ENCODE data around the gene TMEM132E. TPM values are rescaled to one million over a fixed set of nuclear protein-coding genes. Genes with fewer than 3 reads are reported as not detected.

Gene TMEM132E
- total and polyA plus RNA-seq, 12 donors: 0.07 to 1.1 (median 0.23) TPM; not detected in 1

DNA sequence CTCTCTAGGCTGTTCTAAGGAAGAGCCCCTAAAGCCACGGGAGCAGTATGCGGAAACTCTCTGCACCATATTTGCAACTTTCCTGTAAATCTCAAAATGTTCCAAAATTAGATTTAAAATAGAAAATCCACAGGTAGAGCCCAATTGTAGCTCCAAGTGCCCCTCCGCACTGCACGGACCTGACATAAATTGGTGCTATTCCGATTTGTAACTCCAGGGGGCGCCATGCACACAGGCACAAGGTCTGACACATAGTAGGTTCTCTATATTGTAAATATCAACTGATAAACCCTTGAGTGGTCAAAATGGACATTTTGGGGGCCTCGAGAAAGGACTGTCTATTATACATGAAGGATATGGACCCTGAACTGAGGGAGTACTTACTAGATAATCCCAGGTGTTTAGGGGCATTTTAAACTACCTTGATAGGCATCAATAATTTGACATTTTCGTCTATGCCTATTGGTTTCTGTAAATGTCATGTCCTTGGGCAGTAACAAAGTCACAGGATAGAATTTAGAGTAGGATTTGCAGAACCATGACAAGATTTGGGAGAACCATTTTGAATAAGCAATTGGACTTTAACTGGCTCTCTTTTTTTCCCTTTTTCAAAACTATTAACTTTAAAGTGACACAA lies 36.6 kb upstream of the TMEM132E start:
- WGBS, 4 donors: 3 to 6% (median 5%) methylated on average over 8 of the region's 8 CpGs
- Histone ChIP-seq H3K9me3 (replicated peaks in 1 of 3) (no peaks in the 10 kb centered on the region), H3K4me1 (replicated peaks in 1 of 2) (no peaks in the 10 kb centered on the region), H3K4me3 (no peak overlapping the region), H3K27me3 (peaks cover 11% of the 10 kb centered on the region), H3K27ac (no peak overlapping the region), H3K36me3 (replicated peaks in 1 of 2) (no peaks in the 10 kb centered on the region)
- intact Hi-C loops (cut with DNase I): loop anchor here (10.0 kb wide), 2 partner anchors 92 to 582 kb away; partner anchors contain the start of gene FNDC8 (in 2 of the 2)
- peak in 4 of 7 donors; percentile 38 to 54 (median 43) for DNase-seq
- TF ChIP-seq POLR2A (IDR thresholded peaks at IDR 0.05): no peak
- TF ChIP-seq, protein P1, sequence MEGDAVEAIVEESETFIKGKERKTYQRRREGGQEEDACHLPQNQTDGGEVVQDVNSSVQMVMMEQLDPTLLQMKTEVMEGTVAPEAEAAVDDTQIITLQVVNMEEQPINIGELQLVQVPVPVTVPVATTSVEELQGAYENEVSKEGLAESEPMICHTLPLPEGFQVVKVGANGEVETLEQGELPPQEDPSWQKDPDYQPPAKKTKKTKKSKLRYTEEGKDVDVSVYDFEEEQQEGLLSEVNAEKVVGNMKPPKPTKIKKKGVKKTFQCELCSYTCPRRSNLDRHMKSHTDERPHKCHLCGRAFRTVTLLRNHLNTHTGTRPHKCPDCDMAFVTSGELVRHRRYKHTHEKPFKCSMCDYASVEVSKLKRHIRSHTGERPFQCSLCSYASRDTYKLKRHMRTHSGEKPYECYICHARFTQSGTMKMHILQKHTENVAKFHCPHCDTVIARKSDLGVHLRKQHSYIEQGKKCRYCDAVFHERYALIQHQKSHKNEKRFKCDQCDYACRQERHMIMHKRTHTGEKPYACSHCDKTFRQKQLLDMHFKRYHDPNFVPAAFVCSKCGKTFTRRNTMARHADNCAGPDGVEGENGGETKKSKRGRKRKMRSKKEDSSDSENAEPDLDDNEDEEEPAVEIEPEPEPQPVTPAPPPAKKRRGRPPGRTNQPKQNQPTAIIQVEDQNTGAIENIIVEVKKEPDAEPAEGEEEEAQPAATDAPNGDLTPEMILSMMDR (IDR thresholded peaks at IDR 0.05): peak; percentile 51 to 82 (median 72)

DNA sequence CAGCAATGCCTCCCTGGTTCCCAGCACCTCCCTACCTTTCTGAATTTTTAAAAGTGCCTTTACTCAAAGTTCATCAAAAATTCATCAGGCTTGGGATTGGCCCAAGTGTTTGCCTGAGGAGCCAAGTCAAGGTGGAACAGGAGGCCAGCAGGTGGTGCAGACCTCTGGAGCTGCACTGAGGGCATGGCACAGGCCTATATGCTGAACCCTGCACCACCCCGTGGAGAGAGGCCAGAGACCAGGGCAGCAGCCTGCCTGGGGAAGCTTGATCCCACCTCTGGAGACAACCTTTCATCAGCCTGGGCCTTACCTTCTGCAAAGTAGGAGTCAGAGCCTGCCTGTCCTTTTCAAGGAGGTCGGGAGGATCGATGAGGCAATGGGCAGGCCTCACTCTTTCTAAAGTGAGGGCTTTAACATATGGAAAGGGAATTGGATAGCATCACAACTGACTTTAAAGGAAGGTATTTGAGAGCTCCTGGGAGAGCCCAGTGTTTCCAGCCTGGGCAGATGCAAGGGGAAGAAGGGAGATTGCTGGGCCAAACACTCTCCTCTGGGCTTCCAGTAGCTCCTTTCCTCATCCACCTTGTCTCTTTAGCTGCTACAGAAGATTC lies 31.8 kb upstream of the TMEM132E start:
- no peak overlapping the region for H3K4me3 ChIP-seq
- no peak for TF ChIP-seq POLR2A (IDR thresholded peaks at IDR 0.05)
- TF ChIP-seq, protein P1 (IDR thresholded peaks at IDR 0.05): no peak
- peaks cover under 1% of the 10 kb centered on the region for H3K27me3 ChIP-seq
- intact Hi-C loops (cut with DNase I): loop anchor here (10.0 kb wide), 2 partner anchors 87 to 577 kb away; partner anchors contain the start of gene FNDC8 (in 2 of the 2)
- H3K27ac ChIP-seq: no peak overlapping the region
- no peaks in the 10 kb centered on the region for H3K4me1 ChIP-seq (replicated peaks in 1 of 2)
- H3K36me3 ChIP-seq (replicated peaks in 1 of 2): no peaks in the 10 kb centered on the region
- H3K9me3 ChIP-seq (replicated peaks in 1 of 3): no peaks in the 10 kb centered on the region
- DNase-seq: no peak
- 61 to 73% (median 65%) methylated on average over 2 to 3 of the region's 3 CpGs for WGBS, 4 donors

DNA sequence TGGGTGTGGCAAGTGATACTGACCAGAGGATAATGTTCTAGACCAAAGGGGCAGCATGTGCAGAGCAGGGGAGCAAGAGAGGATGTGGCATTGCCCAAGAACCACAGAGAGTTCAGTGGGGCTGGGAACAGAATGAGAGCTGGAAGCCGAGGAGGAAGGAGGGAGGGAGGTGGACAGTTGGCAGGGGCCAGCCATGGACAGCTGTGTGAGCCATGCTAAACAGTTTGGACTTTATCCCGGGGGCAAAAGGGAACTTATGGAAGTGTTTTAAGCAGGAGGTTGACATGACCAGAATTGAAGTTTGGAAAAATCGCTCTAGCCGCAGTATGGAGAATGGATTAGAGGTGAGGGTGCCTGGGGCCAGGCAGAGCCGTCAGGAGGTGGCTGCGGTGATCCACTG lies 29.4 kb upstream of the TMEM132E start:
- no peak overlapping the region for H3K4me3 ChIP-seq
- no peak for DNase-seq
- TF ChIP-seq, protein P1 (IDR thresholded peaks at IDR 0.05): no peak
- TF ChIP-seq POLR2A (IDR thresholded peaks at IDR 0.05): no peak
- intact Hi-C loops (cut with DNase I): loop anchor here (5.0 to 10.0 kb wide), 3 partner anchors 85 to 575 kb away; partner anchors contain the start of gene FNDC8 (in 2 of the 2)
- no peaks in the 10 kb centered on the region for H3K36me3 ChIP-seq (replicated peaks in 1 of 2)
- no peak overlapping the region for H3K27ac ChIP-seq
- no peaks in the 10 kb centered on the region for H3K4me1 ChIP-seq (replicated peaks in 1 of 2)
- 62 to 74% (median 70%) methylated on average over 6 of the region's 6 CpGs for WGBS, 4 donors
- no peaks in the 10 kb centered on the region for H3K9me3 ChIP-seq (replicated peaks in 1 of 3)
- no peaks in the 10 kb centered on the region for H3K27me3 ChIP-seq

DNA sequence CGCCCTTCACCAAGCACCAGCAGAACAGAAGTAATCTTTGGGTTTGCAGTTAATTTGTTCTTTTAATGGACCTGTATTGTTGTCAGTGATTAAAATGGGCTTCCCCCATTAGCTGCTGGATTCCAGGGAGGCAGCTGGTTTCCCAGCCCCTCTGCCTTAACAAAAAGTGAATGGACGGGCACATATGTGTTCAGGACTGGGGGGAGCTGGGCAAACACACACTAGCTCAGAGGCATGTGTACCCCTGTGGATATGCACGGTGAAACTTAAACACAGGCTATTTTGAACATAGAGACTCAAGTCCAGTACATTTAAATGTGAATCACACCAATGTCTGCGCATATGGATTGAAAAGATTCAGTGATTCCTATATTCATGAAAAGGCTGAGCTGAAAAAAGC lies 25.5 kb upstream of the TMEM132E start:
- H3K27me3 ChIP-seq: no peaks in the 10 kb centered on the region
- H3K36me3 ChIP-seq (replicated peaks in 1 of 2): no peaks in the 10 kb centered on the region
- no peaks in the 10 kb centered on the region for H3K4me1 ChIP-seq (replicated peaks in 1 of 2)
- no peak for DNase-seq
- TF ChIP-seq, protein P1 (IDR thresholded peaks at IDR 0.05): no peak
- TF ChIP-seq POLR2A (IDR thresholded peaks at IDR 0.05): no peak
- intact Hi-C loops (cut with DNase I): loop anchor here in 1 of 2 donors (5.0 kb wide), 1 partner anchor 83 kb away; no protein-coding TSS in a partner anchor
- H3K4me3 ChIP-seq: no peak overlapping the region
- WGBS, 4 donors: 65 to 77% (median 72%) methylated on average over 4 of the region's 4 CpGs
- H3K27ac ChIP-seq: no peak overlapping the region
- no peaks in the 10 kb centered on the region for H3K9me3 ChIP-seq (replicated peaks in 1 of 3)

Data from adrenal gland (tissue), 12 donors.